ENCODE measurements around the gene KCNA10. TPM values are rescaled to one million over a fixed set of nuclear protein-coding genes. Genes with fewer than 3 reads are reported as not detected.

KCNA10 gene
- total RNA-seq, 1 experiment from 2014 or later = not detected

DNA sequence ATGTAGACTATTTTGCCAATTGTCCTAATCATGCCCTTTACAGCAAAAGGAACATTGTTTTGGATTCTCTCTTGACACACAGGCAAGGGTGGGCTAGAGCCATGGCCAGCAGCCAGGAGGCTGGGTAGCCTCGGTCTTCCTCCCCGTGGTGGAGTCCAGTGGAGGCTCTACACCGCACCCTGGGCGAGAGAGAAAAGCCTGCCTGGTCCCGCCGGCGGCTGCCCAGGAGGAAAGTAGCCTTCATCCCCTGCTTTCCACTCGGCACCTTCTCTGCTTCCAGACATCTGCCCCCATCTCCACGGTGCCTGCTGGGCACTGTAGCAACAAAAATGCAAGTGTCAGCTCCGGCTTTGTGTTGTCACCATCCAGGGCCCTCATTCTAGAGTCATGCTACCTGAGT is 46.4 kb downstream of the KCNA10 start:
- ChIA-PET CTCF (interaction anchor here (0.9 to 3.4 kb wide), 4 partner anchors 12 to 270 kb away, joined by 3 to 37 read pairs (median 5); no protein-coding TSS in a partner anchor), POLR2A (no interaction called here)
- no peak for TF ChIP-seq ZNF416 (CRISPR knock-in tag; IDR thresholded peaks at IDR 0.05)
- no peaks in the 10 kb centered on the region; the same call in 1 of the 2 replicates for H3K27me3 Mint-ChIP-seq (ENCODE audit: low read depth)
- H3K4me3 Mint-ChIP-seq = no peak overlapping the region
- DNase-seq (ENCODE audit: low spot score) (no peak), ATAC-seq (no peak)
- no peak overlapping the region for H3K27ac Mint-ChIP-seq
- H3K4me1 Mint-ChIP-seq = peaks cover 4% of the 10 kb centered on the region
- H3K36me3 Mint-ChIP-seq = no peaks in the 10 kb centered on the region
- no peaks in the 10 kb centered on the region for H3K9me3 Mint-ChIP-seq

GRCh38 chr1:110471131-110471530 is 47.8 kb downstream of the KCNA10 start:
- CTCF ChIA-PET = no interaction called here
- TF ChIP-seq HMGA2 (CRISPR knock-in tag; IDR thresholded peaks at IDR 0.05) (no peak), NFYB (CRISPR knock-in tag; conservative IDR thresholded peaks at IDR 0.05; ENCODE audit: low read depth) (no peak), MYBL2 (CRISPR knock-in tag; IDR thresholded peaks at IDR 0.05) (no peak), JUN (CRISPR knock-in tag; IDR thresholded peaks at IDR 0.05) (no peak)
- TF ChIP-seq, protein P1, sequence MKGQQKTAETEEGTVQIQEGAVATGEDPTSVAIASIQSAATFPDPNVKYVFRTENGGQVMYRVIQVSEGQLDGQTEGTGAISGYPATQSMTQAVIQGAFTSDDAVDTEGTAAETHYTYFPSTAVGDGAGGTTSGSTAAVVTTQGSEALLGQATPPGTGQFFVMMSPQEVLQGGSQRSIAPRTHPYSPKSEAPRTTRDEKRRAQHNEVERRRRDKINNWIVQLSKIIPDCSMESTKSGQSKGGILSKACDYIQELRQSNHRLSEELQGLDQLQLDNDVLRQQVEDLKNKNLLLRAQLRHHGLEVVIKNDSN (CRISPR knock-in tag; IDR thresholded peaks at IDR 0.05) = no peak
- Mint-ChIP-seq H3K27ac (no peak overlapping the region), H3K9me3 (no peaks in the 10 kb centered on the region), H3K4me3 (no peak overlapping the region), H3K4me1 (no peaks in the 10 kb centered on the region), H3K36me3 (no peaks in the 10 kb centered on the region), H3K27me3 (ENCODE audit: low read depth) (no peaks in the 10 kb centered on the region; the same call in 1 of the 2 replicates)
- POLR2A ChIA-PET = no interaction called here
- no peak for DNase-seq (ENCODE audit: low spot score)
- no peak for ATAC-seq

Other genes with a start within 250 kb of the KCNA10 start
- gene RBM15, start 179.8 kb downstream of the KCNA10 start, total RNA-seq (2021) = 43.5 to 50.6 TPM (median 44.8 TPM) in 3 replicates
- gene SLC16A4, start 128.1 kb downstream of the KCNA10 start, total RNA-seq (2021) = 0.11 to 0.30 TPM (median 0.28 TPM) in 3 replicates
- 76.0 to 106 TPM (median 93.0 TPM) in 3 replicates for gene LAMTOR5, start 111.5 kb downstream of the KCNA10 start, total RNA-seq (2021)
- gene PROK1, start 68.0 kb downstream of the KCNA10 start, total RNA-seq (2021) = not detected in 3 replicates
- gene KCNA2, start 87.2 kb upstream of the KCNA10 start, total RNA-seq (2021) = 0.41 to 0.87 TPM (median 0.50 TPM) in 3 replicates
- 1.1 to 1.2 TPM (median 1.2 TPM) in 3 replicates for gene KCNA3, start 155.8 kb upstream of the KCNA10 start, total RNA-seq (2021)

All from WTC11 (cell line).